Cardiac muscle cell (in vitro differentiated cells and primary cell): Measurements from ENCODE around the gene CYP46A1. TPM values are rescaled to one million over a fixed set of nuclear protein-coding genes. Genes with fewer than 3 reads are reported as not detected.

Source experiments
- DNase-seq, 2 donors: peaks; one replicate each; pipeline versions ENCODE4 v3.0.0 to v3.0.0-alpha.2; 2010 to 2017; ENCODE audit warnings: low read depth in 1 of 2, low spot score in 1 of 2
- H3K27ac ChIP-seq: fragments of 200-600 bp; sonication (generic); 2 replicates; pipeline ENCODE4 v1.5.1; 2016
- H3K27me3 ChIP-seq: fragments of 200-600 bp; sonication (generic); 2 replicates; pipeline ENCODE4 v1.6.0; 2016; ENCODE audit warnings: control low read depth
- H3K36me3 ChIP-seq: fragments of 200-600 bp; sonication (generic); 2 replicates; pipeline ENCODE4 v1.5.1; 2016; ENCODE audit warnings: control low read depth
- H3K4me1 ChIP-seq: fragments of 200-600 bp; sonication (generic); 2 replicates; pipeline ENCODE4 v1.8.1; 2017; ENCODE audit warnings: low read depth, mild to moderate bottlenecking, mixed run types
- H3K4me3 ChIP-seq: fragments of 200-600 bp; sonication (generic); 2 replicates; pipeline ENCODE4 v1.5.1; 2016; ENCODE audit warnings: mild to moderate bottlenecking
- H3K9me3 ChIP-seq: fragments of 200-600 bp; sonication (generic); 2 replicates; pipeline ENCODE4 v1.5.1; 2017; ENCODE audit warnings: low read depth, mild to moderate bottlenecking, control low read depth
- polyA plus RNA-seq: library from polyadenylated mRNA; unstranded; fragments of >200 nt; fragmentation: Nextera tagmentation; extraction: Ambion mirVana; gene quantifications from 2 replicates; pipeline ENCODE4 v1.2.1, GENCODE V29; 2016
- total RNA-seq: library from RNA; depleted of rRNA; stranded (reverse); fragments of >200 nt; gene quantifications from 2 replicates; pipeline ENCODE4 v1.2.3, GENCODE V29; 2016
- TF ChIP-seq, protein P1 (sequence below): IDR thresholded peaks from 2 replicates; pipeline ENCODE4 v1.5.1; 2012; ENCODE audit warnings: low read depth, mild to moderate bottlenecking, low read length

CYP46A1 gene
- total and polyA plus RNA-seq, 2 experiments from 2014 or later, result 11.1 to 15.0 TPM

DNA sequence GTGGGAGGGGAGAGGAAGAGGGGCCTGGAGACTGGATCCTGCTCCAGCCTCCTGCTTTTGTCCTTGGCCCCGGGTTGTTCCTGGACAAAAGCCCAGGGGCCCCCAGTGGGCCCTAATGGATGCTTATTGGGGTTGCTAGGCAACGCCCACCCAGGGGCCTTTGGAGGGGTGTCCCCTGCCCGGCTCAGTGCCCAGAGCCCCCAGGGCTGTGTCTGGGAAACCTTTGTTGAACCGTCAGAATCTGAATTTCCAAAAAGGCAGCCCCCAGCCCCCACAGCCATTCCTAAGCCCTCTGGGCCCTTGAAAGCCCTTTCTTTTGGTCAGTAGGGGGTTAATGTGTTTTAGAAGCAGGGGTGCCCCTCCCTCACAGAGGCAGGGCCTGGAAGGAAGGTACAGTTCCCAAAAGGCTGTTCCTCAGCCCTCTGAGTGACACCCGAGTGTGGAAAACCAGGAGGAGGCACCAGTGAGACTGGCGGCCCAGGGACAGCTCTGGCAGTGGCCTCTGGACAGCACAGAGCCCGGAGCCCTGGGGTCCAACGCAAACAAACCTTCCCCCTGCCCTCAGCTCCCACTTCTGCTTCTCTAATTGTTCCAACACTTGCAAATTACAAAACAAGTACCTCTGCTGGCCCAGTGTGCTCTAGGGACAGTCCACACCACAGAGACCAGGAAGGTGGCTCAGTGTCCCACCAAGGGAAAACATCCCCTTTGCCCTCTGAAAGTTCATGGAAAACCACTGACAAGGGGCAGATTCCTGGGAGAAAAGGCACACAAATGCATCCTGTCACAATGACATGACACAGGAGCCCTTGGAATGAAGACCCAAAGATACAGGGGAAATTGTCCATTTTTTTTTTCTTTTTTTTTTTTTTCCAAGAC, 19.8 kb upstream of the CYP46A1 start:
- Histone ChIP-seq H3K27ac (peak overlapping the region; percentile 69), H3K4me3 (no peak overlapping the region)

DNA sequence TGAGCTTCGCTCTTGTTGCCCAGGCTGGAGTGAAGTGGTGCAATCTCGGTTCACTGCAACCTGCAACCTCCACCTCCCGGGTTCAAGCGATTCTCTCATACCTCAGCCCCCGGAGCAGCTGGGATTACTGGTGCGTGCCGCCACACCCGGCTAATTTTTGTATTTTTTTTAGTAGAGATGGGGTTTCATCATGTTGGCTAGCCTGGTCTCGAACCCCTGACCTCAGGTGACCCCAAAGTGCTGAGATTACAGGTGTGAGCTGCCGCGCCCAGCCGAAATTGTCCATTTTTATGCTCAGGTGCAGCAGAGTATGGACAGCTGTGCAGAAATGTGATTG, 19.2 kb upstream of the CYP46A1 start:
- Histone ChIP-seq H3K27me3 (peaks cover 9% of the 10 kb centered on the region), H3K27ac (peak overlapping the region; percentile 69), H3K4me1 (peaks cover 11% of the 10 kb centered on the region), H3K9me3 (no peaks in the 10 kb centered on the region), H3K4me3 (no peak overlapping the region), H3K36me3 (no peaks in the 10 kb centered on the region)
- DNase-seq, result no peak
- TF ChIP-seq, protein P1, sequence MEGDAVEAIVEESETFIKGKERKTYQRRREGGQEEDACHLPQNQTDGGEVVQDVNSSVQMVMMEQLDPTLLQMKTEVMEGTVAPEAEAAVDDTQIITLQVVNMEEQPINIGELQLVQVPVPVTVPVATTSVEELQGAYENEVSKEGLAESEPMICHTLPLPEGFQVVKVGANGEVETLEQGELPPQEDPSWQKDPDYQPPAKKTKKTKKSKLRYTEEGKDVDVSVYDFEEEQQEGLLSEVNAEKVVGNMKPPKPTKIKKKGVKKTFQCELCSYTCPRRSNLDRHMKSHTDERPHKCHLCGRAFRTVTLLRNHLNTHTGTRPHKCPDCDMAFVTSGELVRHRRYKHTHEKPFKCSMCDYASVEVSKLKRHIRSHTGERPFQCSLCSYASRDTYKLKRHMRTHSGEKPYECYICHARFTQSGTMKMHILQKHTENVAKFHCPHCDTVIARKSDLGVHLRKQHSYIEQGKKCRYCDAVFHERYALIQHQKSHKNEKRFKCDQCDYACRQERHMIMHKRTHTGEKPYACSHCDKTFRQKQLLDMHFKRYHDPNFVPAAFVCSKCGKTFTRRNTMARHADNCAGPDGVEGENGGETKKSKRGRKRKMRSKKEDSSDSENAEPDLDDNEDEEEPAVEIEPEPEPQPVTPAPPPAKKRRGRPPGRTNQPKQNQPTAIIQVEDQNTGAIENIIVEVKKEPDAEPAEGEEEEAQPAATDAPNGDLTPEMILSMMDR, result no peak

More for the DNA sequence above, 19.8 kb upstream of the CYP46A1 start:
- Histone ChIP-seq H3K36me3 (no peaks in the 10 kb centered on the region), H3K4me1 (peaks cover 11% of the 10 kb centered on the region), H3K9me3 (no peaks in the 10 kb centered on the region), H3K27me3 (peaks cover 15% of the 10 kb centered on the region)
- peak in 1 of 2 donors; percentile 64 for DNase-seq
- TF ChIP-seq, protein P1, result no peak

DNA sequence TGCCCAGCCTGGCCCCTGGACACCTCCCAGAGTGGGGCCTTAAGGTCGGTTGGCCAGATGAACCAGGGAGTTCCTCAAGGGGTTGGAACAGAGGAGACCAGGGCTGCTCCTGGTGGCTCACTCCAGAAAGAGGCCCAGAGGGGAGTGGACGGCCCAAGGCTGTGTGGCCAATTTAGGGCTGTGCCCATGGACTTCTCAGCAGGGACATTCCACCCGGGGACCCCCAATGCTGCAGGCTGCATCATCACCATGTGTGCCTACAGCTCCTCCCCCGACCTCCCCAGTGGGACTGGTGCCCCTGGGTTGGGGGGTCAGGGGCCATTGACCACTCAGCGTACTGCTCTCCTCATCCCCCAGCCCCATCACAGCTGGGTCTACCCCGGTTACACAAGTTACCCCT, 17.6 kb upstream of the CYP46A1 start:
- TF ChIP-seq, protein P1, result no peak
- no peaks in the 10 kb centered on the region for H3K27me3 ChIP-seq
- no peak overlapping the region for H3K4me3 ChIP-seq
- no peak for DNase-seq
- H3K27ac ChIP-seq, result no peak overlapping the region
- H3K36me3 ChIP-seq, result no peaks in the 10 kb centered on the region
- H3K4me1 ChIP-seq, result peaks cover 11% of the 10 kb centered on the region
- H3K9me3 ChIP-seq, result no peaks in the 10 kb centered on the region

DNA sequence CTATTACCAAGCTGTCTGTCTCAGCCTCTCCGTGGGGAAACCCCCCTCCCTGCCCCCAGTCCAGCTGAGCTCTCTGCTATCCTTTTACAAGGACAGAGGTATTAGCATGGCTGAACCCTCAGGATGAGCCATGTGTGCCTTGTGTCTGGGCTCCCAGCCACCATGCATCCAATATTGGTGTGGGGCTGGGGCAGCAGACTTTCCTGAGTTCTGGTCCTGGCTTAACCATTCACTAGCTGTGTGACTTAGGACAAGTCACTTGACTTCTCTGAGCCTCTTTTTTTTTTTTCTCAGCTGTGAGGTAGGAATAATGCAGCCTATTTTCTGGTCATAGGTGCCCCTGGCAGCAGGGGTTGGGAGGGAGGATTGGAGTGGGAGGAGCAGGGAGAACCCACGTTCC, 17.1 kb upstream of the CYP46A1 start:
- Histone ChIP-seq H3K27me3 (no peaks in the 10 kb centered on the region), H3K27ac (no peak overlapping the region), H3K4me1 (peaks cover 11% of the 10 kb centered on the region), H3K9me3 (no peaks in the 10 kb centered on the region), H3K4me3 (no peak overlapping the region), H3K36me3 (no peaks in the 10 kb centered on the region)
- TF ChIP-seq, protein P1, result no peak
- DNase-seq, result no peak

DNA sequence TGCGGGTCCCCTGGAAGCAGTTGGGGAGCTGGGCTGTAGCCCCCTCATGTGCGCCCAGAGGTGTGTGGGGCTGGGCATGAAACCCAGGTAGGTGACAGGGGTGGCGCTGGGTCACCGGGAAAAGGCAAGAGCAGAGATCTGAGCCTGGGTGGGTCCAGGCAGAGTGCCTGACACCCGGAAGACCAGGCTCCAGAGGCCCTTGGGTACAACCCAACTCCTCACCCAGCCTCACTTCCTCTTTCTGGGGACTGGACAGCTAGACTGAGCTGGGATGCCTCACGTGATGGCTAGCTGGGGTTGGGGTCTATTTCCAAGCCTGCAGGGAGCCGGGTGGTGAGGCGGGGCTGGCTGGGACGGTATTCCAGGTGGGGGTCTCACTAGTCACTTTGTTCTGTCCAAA, 16.3 kb upstream of the CYP46A1 start:
- H3K4me1 ChIP-seq, result peaks cover 11% of the 10 kb centered on the region
- no peak overlapping the region for H3K4me3 ChIP-seq
- TF ChIP-seq, protein P1, result no peak
- no peak overlapping the region for H3K27ac ChIP-seq
- DNase-seq, result no peak
- no peaks in the 10 kb centered on the region for H3K27me3 ChIP-seq
- H3K9me3 ChIP-seq, result no peaks in the 10 kb centered on the region
- no peaks in the 10 kb centered on the region for H3K36me3 ChIP-seq
